ENCODE data around the gene EXOC6B.

DNA sequence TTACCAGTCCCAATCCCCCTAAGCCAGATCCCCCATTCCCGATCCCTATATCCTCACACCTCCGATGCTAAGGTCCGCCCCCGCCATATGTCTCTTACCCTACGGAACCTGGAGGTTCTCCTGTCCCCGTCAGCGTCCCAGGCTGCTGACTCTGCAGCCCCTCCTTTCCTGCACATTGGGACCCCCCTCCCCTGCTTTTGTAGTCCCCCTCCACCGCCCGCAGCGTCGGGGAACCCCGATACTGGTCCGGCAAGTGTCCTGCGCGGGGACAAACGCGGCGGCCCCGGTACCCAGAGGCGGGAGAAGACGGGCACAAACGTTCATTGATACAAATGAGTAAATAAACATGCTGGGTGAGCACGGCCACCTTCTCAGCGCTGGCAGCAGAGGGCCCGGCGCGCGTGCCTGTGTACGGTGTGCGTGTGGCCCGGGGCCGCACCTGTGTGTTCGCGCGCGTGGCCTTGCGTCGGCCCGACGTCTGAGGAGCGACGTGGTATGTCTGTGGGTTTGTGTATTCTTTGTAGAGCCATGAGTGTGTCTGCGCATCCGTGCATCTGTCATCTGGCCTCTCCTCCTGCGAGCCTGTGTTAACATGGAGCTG is 676.2 kb downstream of the EXOC6B start:
- TF ChIP-seq EZH2 (IDR thresholded peaks at IDR 0.05; ENCODE audit: insufficient read depth, poor library complexity, severe bottlenecking) (peak; percentile 71), EZH2phosphoT487 (IDR thresholded peaks at IDR 0.05; ENCODE audit: insufficient read depth, low read depth) (no peak)
